H4 (cell line): ENCODE measurements around the gene IFT74. TPM values are rescaled to one million over a fixed set of nuclear protein-coding genes. Genes with fewer than 3 reads are reported as not detected.
"Not testable (repeated sequence)": the region's sequence is repeated elsewhere in the genome, so short reads cannot be mapped to it uniquely, and the experiment has no call there.

ENCODE experiments used
- DNase-seq: peaks from one replicate; pipeline ENCODE4 v3.0.0-alpha.2; 2015; ENCODE audit warnings: low spot score
- total RNA-seq: library from RNA; depleted of rRNA; stranded (reverse); fragments of >200 nt; shearing (Covaris generic); gene quantifications from 2 replicates; pipeline ENCODE4 v1.2.3, GENCODE V29; 2014; rRNA removed

Gene IFT74
- total RNA-seq, 1 experiment from 2014 or later: 11.5 TPM

DNA sequence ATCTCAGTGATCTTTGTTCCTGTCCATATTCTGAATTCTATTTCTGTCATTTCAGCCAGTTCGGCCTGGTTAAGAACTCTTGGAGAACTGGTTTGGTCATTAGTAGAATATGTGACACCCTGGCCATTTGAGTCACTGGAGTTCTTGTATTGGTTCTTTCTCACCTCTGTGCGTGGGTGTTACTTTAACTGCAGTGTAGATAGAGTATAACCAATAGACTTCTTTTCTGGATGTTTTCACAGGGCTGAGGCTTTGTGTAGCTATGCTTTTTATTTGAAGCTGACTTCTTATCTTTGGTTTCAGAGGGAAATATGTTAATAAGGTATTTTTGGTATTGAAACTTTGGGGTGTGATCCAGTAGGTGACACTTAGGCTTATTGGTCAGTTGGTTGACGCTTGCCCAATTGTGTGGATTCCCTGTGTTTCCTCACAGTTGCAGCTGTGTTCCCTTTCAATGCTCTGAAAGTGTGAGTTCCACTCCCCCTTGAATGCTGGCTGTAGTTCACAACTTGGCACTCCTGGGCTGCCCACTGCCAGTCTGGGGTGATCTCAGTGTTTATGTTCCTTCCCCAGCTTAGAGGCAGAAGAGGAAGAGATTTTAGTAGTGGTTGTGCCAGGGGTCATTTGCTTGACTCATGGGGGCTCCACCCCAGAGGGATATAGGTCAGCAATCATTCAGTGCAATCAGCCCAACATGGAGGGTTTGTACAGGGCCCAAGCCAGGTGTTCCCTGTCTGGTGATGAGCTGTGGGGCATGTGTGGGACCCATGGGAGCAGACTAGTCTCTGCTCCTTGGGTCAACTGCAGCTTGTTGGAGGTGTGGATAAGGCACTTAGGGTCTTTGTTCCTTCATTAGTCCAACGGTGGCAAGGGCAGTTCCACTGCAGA is 117.9 kb downstream of the IFT74 start:
- DNase-seq: no peak

- no peak for DNase-seq
Observed at GRCh38 chr9:27078685-27079084, 122.5 kb downstream of the IFT74 start.

GRCh38 chr9:27085456-27085855 is 129.2 kb downstream of the IFT74 start:
- DNase-seq: no peak

- peak; percentile 62 for DNase-seq
Observed at GRCh38 chr9:27086818-27087680, 130.8 kb downstream of the IFT74 start.

DNA sequence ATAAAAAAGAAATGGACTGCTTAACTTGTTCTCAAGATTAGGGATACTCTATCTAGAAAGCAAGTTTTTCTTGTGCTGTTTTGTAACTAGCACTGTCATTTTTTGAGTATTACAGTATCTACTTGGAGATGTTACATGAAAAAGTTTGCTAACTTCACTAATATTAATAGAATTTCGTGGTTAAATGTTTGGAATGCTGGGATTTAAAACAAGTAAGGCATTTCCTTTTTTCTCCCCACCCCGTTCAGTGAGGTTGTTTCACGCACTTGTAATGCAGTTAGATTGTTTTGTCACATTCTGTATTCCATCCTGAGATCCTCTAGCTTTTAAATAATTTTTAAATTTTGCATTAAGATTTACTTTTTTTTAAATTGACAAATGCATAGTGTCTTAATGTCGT is 132.8 kb downstream of the IFT74 start:
- DNase-seq: no peak

GRCh38 chr9:27089706-27090105 is 133.5 kb downstream of the IFT74 start:
- DNase-seq: no peak

GRCh38 chr9:27090231-27090630 is 134.0 kb downstream of the IFT74 start:
- DNase-seq: no peak

DNA sequence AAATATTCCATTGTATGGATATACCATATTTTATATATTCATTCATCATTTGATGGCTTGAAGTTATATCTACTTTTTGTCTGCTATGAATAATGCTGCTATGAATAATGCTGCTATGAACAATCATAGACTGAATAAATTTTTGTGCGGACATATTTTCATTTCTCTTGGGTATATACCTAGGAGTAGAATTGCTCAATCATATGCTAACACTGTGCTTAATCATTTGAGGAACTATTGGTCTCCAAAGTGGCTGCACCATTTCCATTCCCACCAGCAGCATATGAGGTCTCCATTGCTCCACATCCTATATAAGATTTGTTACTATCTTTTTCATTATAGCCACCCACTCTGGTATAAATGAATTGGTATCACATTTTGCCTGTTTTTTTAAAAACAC is 134.5 kb downstream of the IFT74 start:
- no peak for DNase-seq

DNA sequence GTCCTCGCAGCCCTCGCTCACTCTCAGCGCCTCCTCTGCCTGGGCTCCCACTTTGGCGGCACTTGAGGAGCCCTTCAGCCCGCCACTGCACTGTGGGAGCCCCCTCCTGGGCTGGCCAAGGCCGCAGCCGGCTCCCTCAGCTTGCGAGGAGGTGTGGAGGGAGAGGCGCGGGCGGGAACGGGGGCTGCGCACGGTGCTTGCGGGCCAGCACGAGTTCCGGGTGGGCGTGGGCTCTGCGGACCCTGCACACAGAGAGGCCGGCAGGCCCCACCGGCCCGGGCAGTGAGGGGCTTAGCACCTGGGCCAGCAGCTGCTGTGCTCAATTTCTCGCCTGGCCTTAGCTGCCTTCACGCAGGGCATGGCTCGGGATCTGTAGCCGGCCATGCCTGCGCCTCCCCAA is 136.3 kb downstream of the IFT74 start:
- DNase-seq: not testable (repeated sequence)

DNA sequence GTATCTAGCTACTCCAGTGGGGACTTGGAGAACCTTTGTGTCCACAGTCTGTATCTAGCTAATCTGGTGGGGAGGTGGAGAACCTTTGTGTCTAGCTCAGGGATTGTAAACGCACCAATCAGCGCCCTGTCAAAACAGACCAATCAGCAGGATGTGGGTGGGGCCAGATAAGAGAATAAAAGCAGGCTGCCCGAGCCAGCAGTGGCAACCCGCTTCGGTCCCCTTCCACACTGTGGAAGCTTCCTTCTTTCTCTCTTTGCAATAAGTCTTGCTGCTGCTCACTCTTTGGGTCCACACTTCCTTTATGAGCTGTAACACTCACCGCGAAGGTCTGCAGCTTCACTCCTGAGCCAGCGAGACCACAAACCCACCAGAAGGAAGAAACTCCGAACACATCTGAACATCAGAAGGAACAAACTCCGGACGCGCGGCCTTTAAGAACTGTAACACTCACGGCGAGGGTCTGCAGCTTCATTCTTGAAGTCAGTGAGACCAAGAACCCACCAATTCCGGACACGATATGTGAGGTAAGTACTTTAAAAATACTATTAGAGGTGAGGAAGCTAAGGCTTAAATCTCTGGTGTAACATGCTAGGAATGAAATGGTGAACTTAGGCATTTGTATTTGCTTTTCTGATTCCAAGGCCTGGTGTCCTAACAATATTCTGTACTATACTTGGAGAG is 137.3 kb downstream of the IFT74 start:
- DNase-seq: not testable (repeated sequence)

- DNase-seq: peak; percentile 24
Observed at GRCh38 chr9:27094640-27095298, 138.6 kb downstream of the IFT74 start.

- DNase-seq: no peak
Observed at GRCh38 chr9:27107241-27107640, 151.0 kb downstream of the IFT74 start.

GRCh38 chr9:27108981-27109541 is 152.8 kb downstream of the IFT74 start, which contains the start of gene TEK:
Gene TEK, plus strand, starts transcription at chr9:27109225. Its CDS starts 366 bp downstream, at chr9:27109591.
- DNase-seq: no peak

DNA sequence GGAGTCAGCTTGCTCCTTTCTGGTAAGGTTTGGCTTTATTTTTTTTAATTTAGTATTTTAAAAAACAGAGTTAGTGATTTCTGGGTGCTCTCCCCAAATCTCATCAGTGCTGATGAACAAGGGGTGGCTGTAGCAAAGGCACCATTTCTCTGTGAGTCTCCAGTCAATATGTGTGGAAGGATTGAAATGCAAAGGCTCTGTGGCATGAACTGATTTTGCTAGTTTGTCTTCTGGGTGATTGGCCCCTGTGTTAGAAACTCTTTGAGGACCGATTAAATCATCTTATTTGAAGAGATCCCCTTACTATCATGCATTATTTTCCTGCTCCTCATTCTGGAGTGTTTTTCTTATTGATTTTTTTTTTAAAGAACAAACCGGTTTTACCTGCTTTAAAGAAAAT is 153.4 kb downstream of the IFT74 start:
- no peak for DNase-seq

- DNase-seq: no peak
Observed at GRCh38 chr9:27110181-27110580, 154.0 kb downstream of the IFT74 start.

DNA sequence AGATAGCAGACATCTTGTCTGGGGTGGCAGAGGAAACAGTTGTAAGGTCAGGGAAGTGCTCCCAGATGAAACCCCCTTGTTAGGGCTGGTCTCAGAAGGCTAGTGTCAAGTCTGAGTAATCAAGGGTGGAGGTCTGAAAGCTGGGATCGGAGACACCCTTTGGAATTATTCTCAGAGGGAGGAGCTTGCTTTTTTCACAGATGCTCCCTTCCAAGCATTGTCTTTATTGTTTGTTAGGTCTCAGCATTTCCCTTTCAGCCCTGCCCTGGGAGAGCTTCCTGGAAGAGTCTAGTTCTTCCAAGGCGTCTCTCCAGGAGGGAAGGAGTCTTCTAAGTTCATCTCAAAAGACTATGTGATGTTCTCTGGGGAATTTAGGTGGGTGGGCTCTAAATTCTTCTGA is 156.0 kb downstream of the IFT74 start:
- DNase-seq: no peak

Other genes with a start within 250 kb of the IFT74 start
- gene CAAP1, start 63.6 kb upstream of the IFT74 start, total RNA-seq: 16.6 and 22.1 TPM in 2 replicates
- 21.3 and 22.7 TPM in 2 replicates for gene PLAA, start 9.2 kb upstream of the IFT74 start, total RNA-seq
- gene LRRC19, start 49.3 kb downstream of the IFT74 start, total RNA-seq: not detected in 2 replicates
- gene TEK, start 152.8 kb downstream of the IFT74 start, total RNA-seq: 0.35 and 0.68 TPM in 2 replicates